ENCODE data around the gene ACADL. TPM values are rescaled to one million over a fixed set of nuclear protein-coding genes. Genes with fewer than 3 reads are reported as not detected.
"Not testable (repeated sequence)": the region's sequence is repeated elsewhere in the genome, so short reads cannot be mapped to it uniquely, and the experiment has no call there.

The ACADL gene
- polyA plus RNA-seq, 2 donors, result 0.56 to 0.57 TPM

DNA sequence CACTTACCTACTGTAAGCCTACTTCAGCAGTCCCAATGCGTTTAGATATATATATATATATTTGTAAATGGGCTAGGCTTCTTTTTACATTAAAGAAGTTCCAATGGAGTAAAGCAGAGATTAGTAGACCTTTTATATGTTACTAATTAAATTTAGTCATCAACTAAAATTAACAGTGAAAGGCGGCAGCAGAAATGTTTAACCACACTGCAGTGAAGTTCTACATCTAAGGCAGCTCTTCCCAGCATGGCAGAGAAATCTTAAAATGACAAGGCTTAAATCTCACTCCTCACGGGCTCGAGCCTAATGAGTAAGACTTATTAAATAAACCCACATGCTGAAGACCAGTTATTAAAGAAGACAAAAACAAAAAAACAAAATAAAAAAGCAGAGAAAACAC, 34.9 kb downstream of the ACADL start:
- Histone ChIP-seq H3K4me1 (ENCODE audit: control insufficient read depth in 2 of 2, insufficient read depth in 2 of 2, low read length in 1 of 2) (no peaks in the 10 kb centered on the region), H3K27me3 (ENCODE audit: control insufficient read depth in 1 of 2, insufficient read depth in 2 of 2, low read length in 2 of 2) (no peaks in the 10 kb centered on the region), H3K36me3 (ENCODE audit: control insufficient read depth in 2 of 2, insufficient read depth in 2 of 2, low read length in 1 of 2) (no peaks in the 10 kb centered on the region), H3K9me3 (ENCODE audit: control insufficient read depth in 2 of 2, insufficient read depth in 1 of 2, low read depth in 1 of 2, low read length in 1 of 2) (no peaks in the 10 kb centered on the region), H3K4me3 (ENCODE audit: low read depth in 1 of 2, low read length in 2 of 2) (no peak overlapping the region), H3K27ac (ENCODE audit: low read depth in 2 of 2, low read length in 1 of 2) (no peak overlapping the region)
- WGBS, 2 donors, result 65 to 88% methylated on average over 4 of the region's 4 CpGs

DNA sequence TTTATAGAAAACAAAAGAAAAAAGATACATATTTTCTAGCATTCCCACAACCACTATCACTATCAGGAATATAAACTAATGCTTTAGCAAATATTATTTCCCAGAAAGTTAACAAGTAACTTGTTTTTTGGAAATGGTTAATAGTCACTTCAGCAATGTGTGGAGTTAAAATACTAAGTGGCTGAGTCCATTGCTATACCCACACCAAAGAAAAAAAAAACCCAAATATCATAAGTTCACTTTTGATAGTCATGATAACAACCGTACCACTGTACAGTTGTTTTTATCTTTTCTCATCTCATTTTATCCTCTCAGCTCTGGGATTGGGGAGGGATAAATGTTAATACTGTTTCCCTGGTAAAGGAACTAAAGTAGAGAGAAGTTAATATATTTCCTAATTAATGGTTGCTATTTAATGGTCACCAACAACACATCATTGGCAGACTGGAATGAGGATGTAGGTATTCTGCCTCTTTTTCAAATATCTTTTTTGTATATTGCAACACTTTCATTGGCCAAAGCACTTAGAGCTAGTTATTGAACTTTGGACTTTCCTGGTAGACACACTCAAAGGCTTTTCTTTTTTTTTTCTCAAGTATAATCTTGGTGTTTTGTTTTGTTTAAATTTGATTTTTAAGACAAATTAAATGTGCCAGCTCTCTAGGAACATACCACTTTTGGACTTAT, 35.7 kb downstream of the ACADL start:
- Histone ChIP-seq H3K27me3 (ENCODE audit: control insufficient read depth in 1 of 2, insufficient read depth in 2 of 2, low read length in 2 of 2) (no peaks in the 10 kb centered on the region), H3K27ac (ENCODE audit: low read depth in 2 of 2, low read length in 1 of 2) (no peak overlapping the region)
- 51 to 62% methylated on average over 1 of the region's 1 CpG for WGBS, 2 donors

DNA sequence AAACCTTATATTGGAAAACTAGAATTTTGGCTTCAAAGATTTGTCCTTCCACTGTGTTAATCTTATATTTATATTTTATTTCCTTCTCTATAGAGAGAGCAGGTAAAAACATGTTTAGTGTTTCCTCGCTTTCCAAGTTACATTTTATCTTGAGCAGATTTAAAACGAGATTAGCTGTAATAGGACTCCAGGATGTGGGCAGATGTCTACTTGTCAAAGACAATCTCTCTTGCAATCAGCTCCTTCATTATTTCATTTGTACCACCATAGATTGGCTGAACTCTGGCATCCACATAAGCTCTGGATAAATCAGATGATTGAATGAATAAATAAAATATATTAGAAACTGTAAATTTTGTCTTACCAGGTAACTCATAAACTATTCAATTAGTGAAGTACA, 36.5 kb downstream of the ACADL start:
- no peak overlapping the region for H3K27ac ChIP-seq (ENCODE audit: low read depth in 2 of 2, low read length in 1 of 2)
- no peaks in the 10 kb centered on the region for H3K4me1 ChIP-seq (ENCODE audit: control insufficient read depth in 2 of 2, insufficient read depth in 2 of 2, low read length in 1 of 2)
- no peak overlapping the region for H3K4me3 ChIP-seq (ENCODE audit: low read depth in 1 of 2, low read length in 2 of 2)
- H3K36me3 ChIP-seq (ENCODE audit: control insufficient read depth in 2 of 2, insufficient read depth in 2 of 2, low read length in 1 of 2), result no peaks in the 10 kb centered on the region
- H3K9me3 ChIP-seq (ENCODE audit: control insufficient read depth in 2 of 2, insufficient read depth in 1 of 2, low read depth in 1 of 2, low read length in 1 of 2), result no peaks in the 10 kb centered on the region
- 34 to 38% methylated on average over 2 of the region's 2 CpGs for WGBS, 2 donors
- no peaks in the 10 kb centered on the region for H3K27me3 ChIP-seq (ENCODE audit: control insufficient read depth in 1 of 2, insufficient read depth in 2 of 2, low read length in 2 of 2)

More for the DNA sequence above, 35.7 kb downstream of the ACADL start:
- Histone ChIP-seq H3K4me1 (ENCODE audit: control insufficient read depth in 2 of 2, insufficient read depth in 2 of 2, low read length in 1 of 2) (no peaks in the 10 kb centered on the region), H3K36me3 (ENCODE audit: control insufficient read depth in 2 of 2, insufficient read depth in 2 of 2, low read length in 1 of 2) (no peaks in the 10 kb centered on the region), H3K9me3 (ENCODE audit: control insufficient read depth in 2 of 2, insufficient read depth in 1 of 2, low read depth in 1 of 2, low read length in 1 of 2) (no peaks in the 10 kb centered on the region), H3K4me3 (ENCODE audit: low read depth in 1 of 2, low read length in 2 of 2) (no peak overlapping the region)

DNA sequence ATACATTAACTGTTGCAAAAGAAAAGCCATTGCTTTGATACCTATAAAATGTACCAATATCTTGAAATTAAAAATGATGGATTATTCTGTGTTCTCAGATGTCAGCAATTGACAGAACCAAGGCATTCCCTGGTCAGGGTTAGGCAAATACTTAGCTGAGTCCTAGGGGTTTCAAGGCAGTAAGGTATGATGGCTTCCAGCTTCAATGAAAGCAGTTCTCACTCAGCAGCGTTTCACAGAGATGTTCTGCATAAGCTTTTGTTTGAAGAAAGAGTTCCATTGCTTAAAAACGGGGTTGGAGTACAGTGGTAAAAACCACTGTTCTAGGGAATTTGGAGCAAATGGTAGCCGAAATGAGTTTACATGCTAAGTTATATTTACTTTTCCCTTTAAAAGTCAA, 37.1 kb downstream of the ACADL start:
- H3K27ac ChIP-seq (ENCODE audit: low read depth in 2 of 2, low read length in 1 of 2), result no peak overlapping the region
- WGBS, 2 donors, result 52 to 61% methylated on average over 3 of the region's 3 CpGs

DNA sequence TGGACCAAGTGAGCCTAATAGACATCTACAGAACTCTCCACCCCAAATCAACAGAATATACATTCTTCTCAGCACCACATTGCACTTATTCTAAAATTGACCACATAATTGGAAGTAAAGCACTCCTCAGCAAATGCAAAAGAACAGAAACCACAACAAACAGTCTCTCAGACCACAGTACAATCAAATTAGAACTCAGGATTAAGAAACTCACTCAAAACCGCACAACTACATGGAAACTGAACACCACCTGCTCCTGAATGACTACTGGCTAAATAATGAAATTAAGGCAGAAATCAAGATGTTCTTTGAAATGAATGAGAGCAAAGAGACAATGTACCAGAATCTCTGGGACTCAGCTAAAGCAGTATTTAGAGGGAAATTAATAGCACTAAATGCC, 41.3 kb downstream of the ACADL start:
- not testable (repeated sequence) for H3K36me3 ChIP-seq (ENCODE audit: control insufficient read depth in 2 of 2, insufficient read depth in 2 of 2, low read length in 1 of 2); H3K4me1 ChIP-seq (ENCODE audit: control insufficient read depth in 2 of 2, insufficient read depth in 2 of 2, low read length in 1 of 2); H3K9me3 ChIP-seq (ENCODE audit: control insufficient read depth in 2 of 2, insufficient read depth in 1 of 2, low read depth in 1 of 2, low read length in 1 of 2); H3K4me3 ChIP-seq (ENCODE audit: low read depth in 1 of 2, low read length in 2 of 2); H3K27ac ChIP-seq (ENCODE audit: low read depth in 2 of 2, low read length in 1 of 2); H3K27me3 ChIP-seq (ENCODE audit: control insufficient read depth in 1 of 2, insufficient read depth in 2 of 2, low read length in 2 of 2)
- WGBS, 2 donors, result 85 to 89% methylated on average over 1 of the region's 1 CpG

More for the DNA sequence above, 37.1 kb downstream of the ACADL start:
- no peak overlapping the region for H3K4me3 ChIP-seq (ENCODE audit: low read depth in 1 of 2, low read length in 2 of 2)
- H3K27me3 ChIP-seq (ENCODE audit: control insufficient read depth in 1 of 2, insufficient read depth in 2 of 2, low read length in 2 of 2), result no peaks in the 10 kb centered on the region
- H3K4me1 ChIP-seq (ENCODE audit: control insufficient read depth in 2 of 2, insufficient read depth in 2 of 2, low read length in 1 of 2), result no peaks in the 10 kb centered on the region
- no peaks in the 10 kb centered on the region for H3K36me3 ChIP-seq (ENCODE audit: control insufficient read depth in 2 of 2, insufficient read depth in 2 of 2, low read length in 1 of 2)
- H3K9me3 ChIP-seq (ENCODE audit: control insufficient read depth in 2 of 2, insufficient read depth in 1 of 2, low read depth in 1 of 2, low read length in 1 of 2), result no peaks in the 10 kb centered on the region

DNA sequence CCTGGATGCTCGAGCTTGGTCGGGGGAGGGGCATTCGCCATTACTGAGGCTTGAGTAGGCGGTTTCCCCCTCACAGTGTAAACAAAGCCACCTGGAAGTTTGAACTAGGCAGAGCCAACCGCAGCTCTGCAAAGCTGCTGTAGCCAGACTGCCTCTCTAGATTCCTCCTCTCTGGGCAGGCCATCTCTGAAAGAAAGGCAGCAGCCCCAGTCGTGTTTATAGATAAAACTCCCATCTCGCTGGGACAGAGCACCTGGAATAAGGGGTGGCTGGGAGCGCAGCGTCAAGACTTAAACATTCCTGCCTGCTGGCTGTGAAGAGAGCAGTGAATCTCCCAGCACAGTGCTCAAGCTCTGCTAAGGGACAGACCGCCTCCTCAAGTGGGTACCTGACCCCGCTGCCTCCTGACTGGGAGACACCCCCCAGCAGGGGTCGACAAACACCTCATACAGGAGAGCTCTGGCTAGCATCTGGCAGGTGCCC, 43.6 kb downstream of the ACADL start:
- not testable (repeated sequence) for H3K27ac ChIP-seq (ENCODE audit: low read depth in 2 of 2, low read length in 1 of 2); H3K9me3 ChIP-seq (ENCODE audit: control insufficient read depth in 2 of 2, insufficient read depth in 1 of 2, low read depth in 1 of 2, low read length in 1 of 2); H3K27me3 ChIP-seq (ENCODE audit: control insufficient read depth in 1 of 2, insufficient read depth in 2 of 2, low read length in 2 of 2); H3K36me3 ChIP-seq (ENCODE audit: control insufficient read depth in 2 of 2, insufficient read depth in 2 of 2, low read length in 1 of 2); H3K4me3 ChIP-seq (ENCODE audit: low read depth in 1 of 2, low read length in 2 of 2); H3K4me1 ChIP-seq (ENCODE audit: control insufficient read depth in 2 of 2, insufficient read depth in 2 of 2, low read length in 1 of 2)
- 48 to 60% methylated on average over 12 of the region's 12 CpGs for WGBS, 2 donors

DNA sequence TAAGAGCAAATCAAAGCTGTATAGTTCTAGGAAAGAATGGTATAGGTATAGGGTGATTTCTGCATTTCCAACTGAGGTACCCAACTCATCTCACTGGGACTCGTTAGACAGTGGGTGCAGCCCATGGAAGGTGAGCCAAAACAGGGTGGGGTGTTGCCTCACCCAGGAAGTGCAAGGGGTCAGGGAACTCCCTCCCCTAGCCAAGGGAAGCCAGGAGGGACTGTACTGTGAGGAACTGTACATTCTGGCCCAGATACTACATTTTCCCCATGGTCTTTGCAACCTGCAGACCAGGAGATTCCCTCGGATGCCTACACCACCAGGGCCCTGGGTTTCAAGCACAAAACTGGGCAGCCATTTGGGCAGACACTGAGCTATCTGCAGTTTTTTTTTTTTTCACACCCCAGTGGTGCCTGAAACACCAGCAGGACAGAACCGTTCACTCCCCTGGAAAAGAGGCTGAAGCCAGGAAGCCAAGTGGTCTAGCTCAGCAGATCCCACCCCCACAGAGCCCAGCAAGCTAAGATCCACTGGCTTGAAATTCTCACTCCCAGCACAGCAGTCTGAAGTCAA, 44.1 kb downstream of the ACADL start:
- not testable (repeated sequence) for H3K4me1 ChIP-seq (ENCODE audit: control insufficient read depth in 2 of 2, insufficient read depth in 2 of 2, low read length in 1 of 2); H3K27ac ChIP-seq (ENCODE audit: low read depth in 2 of 2, low read length in 1 of 2)
- 57 to 59% methylated on average over 3 of the region's 3 CpGs for WGBS, 2 donors

DNA sequence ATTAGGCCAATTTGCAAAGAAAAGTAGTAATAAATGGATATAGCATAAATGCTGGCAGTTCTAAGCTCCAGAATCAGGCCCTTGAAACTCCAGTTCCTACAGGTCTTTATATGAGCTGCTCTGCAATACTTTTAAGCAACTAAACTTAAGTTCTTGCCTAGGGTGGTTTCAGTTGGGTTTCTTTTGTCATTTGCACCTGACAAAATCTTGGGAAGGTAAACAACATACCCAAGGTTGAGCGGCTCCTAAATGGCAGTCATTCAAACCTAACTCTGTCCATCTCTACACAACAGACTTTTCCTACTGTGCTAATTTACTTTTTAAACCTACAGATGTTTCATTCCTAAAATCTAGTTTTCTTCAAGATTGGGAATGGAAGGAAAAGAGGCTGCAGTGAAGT, 44.8 kb downstream of the ACADL start:
- Histone ChIP-seq H3K4me1 (ENCODE audit: control insufficient read depth in 2 of 2, insufficient read depth in 2 of 2, low read length in 1 of 2) (no peaks in the 10 kb centered on the region), H3K27me3 (ENCODE audit: control insufficient read depth in 1 of 2, insufficient read depth in 2 of 2, low read length in 2 of 2) (no peaks in the 10 kb centered on the region), H3K36me3 (ENCODE audit: control insufficient read depth in 2 of 2, insufficient read depth in 2 of 2, low read length in 1 of 2) (no peaks in the 10 kb centered on the region), H3K4me3 (ENCODE audit: low read depth in 1 of 2, low read length in 2 of 2) (no peak overlapping the region), H3K9me3 (ENCODE audit: control insufficient read depth in 2 of 2, insufficient read depth in 1 of 2, low read depth in 1 of 2, low read length in 1 of 2) (no peaks in the 10 kb centered on the region), H3K27ac (ENCODE audit: low read depth in 2 of 2, low read length in 1 of 2) (no peak overlapping the region)
- 88 to 90% methylated on average over 1 of the region's 1 CpG for WGBS, 2 donors

More for the DNA sequence above, 44.1 kb downstream of the ACADL start:
- H3K27me3 ChIP-seq (ENCODE audit: control insufficient read depth in 1 of 2, insufficient read depth in 2 of 2, low read length in 2 of 2); H3K36me3 ChIP-seq (ENCODE audit: control insufficient read depth in 2 of 2, insufficient read depth in 2 of 2, low read length in 1 of 2); H3K4me3 ChIP-seq (ENCODE audit: low read depth in 1 of 2, low read length in 2 of 2); H3K9me3 ChIP-seq (ENCODE audit: control insufficient read depth in 2 of 2, insufficient read depth in 1 of 2, low read depth in 1 of 2, low read length in 1 of 2): not testable (repeated sequence)

DNA sequence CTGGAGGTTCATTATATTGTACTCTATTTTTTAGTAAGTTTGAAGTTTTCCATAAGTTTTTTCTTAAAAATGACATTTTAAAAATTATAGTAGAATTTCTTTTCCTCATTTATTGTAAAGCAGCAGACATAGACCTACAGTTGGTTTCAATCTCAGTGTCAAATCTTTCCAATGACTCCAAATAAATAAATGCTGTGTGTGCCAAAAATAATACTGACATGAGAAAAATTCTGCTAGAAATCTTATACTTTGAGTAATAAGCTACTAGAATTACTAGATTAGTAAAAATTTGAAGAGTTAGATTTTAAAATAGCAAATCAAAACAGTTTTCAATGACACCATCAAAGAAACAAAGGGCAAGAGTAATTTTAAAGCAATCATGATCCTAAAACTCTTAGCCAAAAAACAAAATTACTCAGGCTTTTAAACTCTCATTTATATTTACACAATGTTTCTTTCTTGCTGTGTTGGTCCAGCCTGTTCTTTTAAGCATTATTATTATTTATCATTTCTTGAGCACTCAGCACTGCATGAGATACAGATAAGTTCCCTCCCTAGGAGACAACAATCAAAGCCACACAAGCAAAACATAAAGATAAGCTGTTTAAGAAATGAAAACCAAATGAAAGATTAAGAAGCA, 45.8 kb downstream of the ACADL start:
- H3K36me3 ChIP-seq (ENCODE audit: control insufficient read depth in 2 of 2, insufficient read depth in 2 of 2, low read length in 1 of 2), result no peaks in the 10 kb centered on the region
- no peak overlapping the region for H3K4me3 ChIP-seq (ENCODE audit: low read depth in 1 of 2, low read length in 2 of 2)
- H3K4me1 ChIP-seq (ENCODE audit: control insufficient read depth in 2 of 2, insufficient read depth in 2 of 2, low read length in 1 of 2), result no peaks in the 10 kb centered on the region
- no peak overlapping the region for H3K27ac ChIP-seq (ENCODE audit: low read depth in 2 of 2, low read length in 1 of 2)
- H3K27me3 ChIP-seq (ENCODE audit: control insufficient read depth in 1 of 2, insufficient read depth in 2 of 2, low read length in 2 of 2), result no peaks in the 10 kb centered on the region
- no peaks in the 10 kb centered on the region for H3K9me3 ChIP-seq (ENCODE audit: control insufficient read depth in 2 of 2, insufficient read depth in 1 of 2, low read depth in 1 of 2, low read length in 1 of 2)

DNA sequence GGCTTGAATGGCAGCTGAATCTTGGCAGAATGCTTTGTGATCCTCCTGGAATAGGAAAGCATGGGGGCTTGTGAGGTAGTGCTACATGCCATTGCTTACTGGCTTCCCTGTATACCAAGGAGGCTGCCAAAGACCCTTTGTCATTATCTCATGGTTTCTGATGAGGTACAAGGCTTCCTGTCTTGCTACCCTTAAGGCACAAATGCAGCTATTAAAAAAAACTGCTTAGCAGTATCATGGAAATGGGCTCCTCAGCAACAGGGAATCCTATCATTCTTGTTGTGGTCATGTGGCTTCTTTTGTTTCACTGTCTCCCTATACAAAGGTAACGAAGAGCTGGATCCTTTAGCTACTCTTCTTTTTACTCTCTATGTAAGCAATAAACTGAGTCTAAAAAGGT, 47.5 kb downstream of the ACADL start:
- no peaks in the 10 kb centered on the region for H3K36me3 ChIP-seq (ENCODE audit: control insufficient read depth in 2 of 2, insufficient read depth in 2 of 2, low read length in 1 of 2)
- H3K27ac ChIP-seq (ENCODE audit: low read depth in 2 of 2, low read length in 1 of 2), result no peak overlapping the region
- WGBS, 2 donors, result 78% methylated on average over 1 of the region's 1 CpG
- no peaks in the 10 kb centered on the region for H3K4me1 ChIP-seq (ENCODE audit: control insufficient read depth in 2 of 2, insufficient read depth in 2 of 2, low read length in 1 of 2)
- no peak overlapping the region for H3K4me3 ChIP-seq (ENCODE audit: low read depth in 1 of 2, low read length in 2 of 2)
- no peaks in the 10 kb centered on the region for H3K9me3 ChIP-seq (ENCODE audit: control insufficient read depth in 2 of 2, insufficient read depth in 1 of 2, low read depth in 1 of 2, low read length in 1 of 2)
- H3K27me3 ChIP-seq (ENCODE audit: control insufficient read depth in 1 of 2, insufficient read depth in 2 of 2, low read length in 2 of 2), result no peaks in the 10 kb centered on the region

All from esophagus (tissue), 2 donors.